ENCODE measurements around the gene PEAK3. TPM values are rescaled to one million over a fixed set of nuclear protein-coding genes. Genes with fewer than 3 reads are reported as not detected.

PEAK3 gene
- total RNA-seq, 1 experiment from 2014 or later = not detected

DNA sequence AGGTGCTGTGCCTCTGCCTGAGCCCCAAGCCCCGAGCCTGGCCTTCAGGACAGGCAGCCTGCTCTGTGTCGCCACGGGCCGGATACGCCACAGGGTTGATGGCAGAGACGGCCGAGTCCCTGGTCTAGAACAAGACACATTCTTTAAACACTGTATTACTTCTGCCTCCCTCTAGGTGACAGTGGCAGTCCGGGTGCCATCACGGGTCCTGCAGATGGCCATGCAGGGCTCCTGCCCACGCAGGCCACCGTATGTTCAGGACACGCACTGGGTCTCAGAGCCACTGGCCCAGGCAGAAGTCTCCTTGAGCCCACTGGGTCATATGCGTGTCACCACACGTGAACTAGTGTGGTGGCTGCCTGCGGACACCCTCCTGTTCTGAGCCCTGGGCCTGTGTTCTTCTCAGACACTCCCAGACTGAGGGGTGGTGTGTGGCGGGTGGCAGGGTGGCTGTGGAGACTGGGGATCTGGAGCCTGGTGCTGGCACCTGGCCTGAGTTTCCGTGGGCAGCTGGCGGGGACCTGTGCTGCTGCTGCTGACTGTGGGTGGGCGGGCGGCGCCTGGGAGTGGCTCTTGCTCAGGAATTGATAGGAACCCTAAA is 50.3 kb downstream of the PEAK3 start:
- BruUV-seq (replicated peaks) = no TSS peak
- H3K4me3 Mint-ChIP-seq (ENCODE audit: unreplicated experiment) = no peak overlapping the region
- TF ChIP-seq, protein P1, sequence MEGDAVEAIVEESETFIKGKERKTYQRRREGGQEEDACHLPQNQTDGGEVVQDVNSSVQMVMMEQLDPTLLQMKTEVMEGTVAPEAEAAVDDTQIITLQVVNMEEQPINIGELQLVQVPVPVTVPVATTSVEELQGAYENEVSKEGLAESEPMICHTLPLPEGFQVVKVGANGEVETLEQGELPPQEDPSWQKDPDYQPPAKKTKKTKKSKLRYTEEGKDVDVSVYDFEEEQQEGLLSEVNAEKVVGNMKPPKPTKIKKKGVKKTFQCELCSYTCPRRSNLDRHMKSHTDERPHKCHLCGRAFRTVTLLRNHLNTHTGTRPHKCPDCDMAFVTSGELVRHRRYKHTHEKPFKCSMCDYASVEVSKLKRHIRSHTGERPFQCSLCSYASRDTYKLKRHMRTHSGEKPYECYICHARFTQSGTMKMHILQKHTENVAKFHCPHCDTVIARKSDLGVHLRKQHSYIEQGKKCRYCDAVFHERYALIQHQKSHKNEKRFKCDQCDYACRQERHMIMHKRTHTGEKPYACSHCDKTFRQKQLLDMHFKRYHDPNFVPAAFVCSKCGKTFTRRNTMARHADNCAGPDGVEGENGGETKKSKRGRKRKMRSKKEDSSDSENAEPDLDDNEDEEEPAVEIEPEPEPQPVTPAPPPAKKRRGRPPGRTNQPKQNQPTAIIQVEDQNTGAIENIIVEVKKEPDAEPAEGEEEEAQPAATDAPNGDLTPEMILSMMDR (IDR thresholded peaks at IDR 0.05; ENCODE audit: unreplicated experiment) = no peak
- no peaks in the 10 kb centered on the region for H3K9me3 Mint-ChIP-seq (ENCODE audit: unreplicated experiment)
- intact Hi-C loops (cut with micrococcal nuclease) = no loop called here
- peaks cover 4% of the 10 kb centered on the region for H3K4me1 Mint-ChIP-seq (ENCODE audit: insufficient read depth, unreplicated experiment)
- no peaks in the 10 kb centered on the region for H3K27me3 Mint-ChIP-seq (ENCODE audit: insufficient read depth, unreplicated experiment)
- peaks cover 46% of the 10 kb centered on the region for H3K36me3 Mint-ChIP-seq (ENCODE audit: insufficient read depth, unreplicated experiment)
- DNase-seq (ENCODE audit: unreplicated experiment) = no peak
- ChIA-PET CTCF (interaction anchor here (1.5 kb wide), 1 partner anchor 76 kb away, joined by 3 read pairs; no protein-coding TSS in a partner anchor), POLR2A (no interaction called here)
- H3K27ac Mint-ChIP-seq (ENCODE audit: low read depth, unreplicated experiment) = no peak overlapping the region

DNA sequence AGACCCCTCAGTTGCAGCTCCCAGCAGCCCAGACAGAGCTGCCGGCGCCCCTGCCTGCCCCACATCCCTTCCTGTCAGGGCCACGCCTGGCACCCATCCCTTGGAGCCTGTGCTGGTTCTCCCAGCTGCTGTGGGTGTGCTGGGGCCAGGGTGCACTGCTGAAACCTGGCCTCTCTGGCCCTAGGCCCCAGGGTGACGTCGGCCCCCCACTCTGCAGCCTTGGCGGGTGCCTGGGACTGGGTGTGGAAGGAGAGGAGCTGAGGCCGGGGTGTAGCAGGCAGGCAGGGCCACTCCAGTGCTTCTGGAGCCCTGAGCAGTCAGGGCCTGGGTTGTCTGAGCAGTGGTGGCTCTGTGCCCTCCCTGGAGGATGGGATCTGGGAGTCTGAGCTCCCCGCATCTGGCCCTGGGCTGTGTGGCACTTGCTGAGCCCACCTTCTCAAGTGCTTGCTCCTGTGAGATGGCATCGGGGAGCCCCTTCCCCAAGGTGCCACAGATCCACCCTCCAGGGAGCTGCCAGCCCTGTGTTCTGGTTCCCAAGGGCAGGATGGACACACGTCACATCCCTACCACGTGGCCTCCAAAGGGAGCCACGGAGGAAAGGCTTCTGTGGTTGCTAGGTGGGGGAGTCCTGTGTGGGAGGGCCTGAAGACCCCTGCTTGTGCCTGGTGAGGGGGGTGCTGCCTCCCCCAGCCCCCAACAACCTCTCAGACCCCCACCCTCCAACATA is 51.0 kb downstream of the PEAK3 start:
- Mint-ChIP-seq H3K4me3 (ENCODE audit: unreplicated experiment) (no peak overlapping the region), H3K4me1 (ENCODE audit: insufficient read depth, unreplicated experiment) (peaks cover 4% of the 10 kb centered on the region), H3K27me3 (ENCODE audit: insufficient read depth, unreplicated experiment) (no peaks in the 10 kb centered on the region), H3K27ac (ENCODE audit: low read depth, unreplicated experiment) (peak overlapping the region; percentile 81), H3K9me3 (ENCODE audit: unreplicated experiment) (no peaks in the 10 kb centered on the region), H3K36me3 (ENCODE audit: insufficient read depth, unreplicated experiment) (peaks cover 42% of the 10 kb centered on the region)
- ChIA-PET POLR2A (interaction anchor here (0.5 to 1.5 kb wide), 4 partner anchors 8 to 142 kb away, joined by 3 to 5 read pairs (median 3); no protein-coding TSS in a partner anchor), CTCF (no interaction called here)
- BruUV-seq (replicated peaks) = no TSS peak
- intact Hi-C loops (cut with micrococcal nuclease) = no loop called here
- TF ChIP-seq, protein P1 (IDR thresholded peaks at IDR 0.05; ENCODE audit: unreplicated experiment) = no peak
- no peak for DNase-seq (ENCODE audit: unreplicated experiment)

DNA sequence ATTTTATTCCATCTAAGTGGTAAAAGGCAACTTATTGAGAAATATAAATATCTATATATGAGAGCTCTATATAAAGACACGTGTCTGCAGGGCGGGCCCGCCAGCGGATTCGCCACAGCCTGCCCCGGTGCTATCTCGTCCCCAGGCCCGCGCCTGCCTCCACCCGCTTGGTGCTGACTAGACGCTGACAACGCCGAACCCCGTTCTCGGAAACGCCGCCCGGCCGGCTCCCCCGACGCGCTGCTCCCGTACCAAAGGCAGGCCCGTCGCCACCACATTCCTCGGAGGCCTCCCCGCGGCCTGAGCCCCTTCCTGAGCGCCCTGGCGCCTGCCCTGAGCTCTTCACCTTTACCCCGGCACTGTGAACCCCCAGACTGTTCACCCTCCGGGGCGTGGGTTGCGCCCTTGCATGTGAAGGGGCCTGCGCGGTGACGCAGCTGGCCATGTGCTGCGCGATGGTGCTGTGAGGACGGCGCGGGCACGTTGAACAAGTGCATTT is 51.9 kb downstream of the PEAK3 start:
- Mint-ChIP-seq H3K4me1 (ENCODE audit: insufficient read depth, unreplicated experiment) (peaks cover 4% of the 10 kb centered on the region), H3K36me3 (ENCODE audit: insufficient read depth, unreplicated experiment) (peaks cover 51% of the 10 kb centered on the region), H3K27me3 (ENCODE audit: insufficient read depth, unreplicated experiment) (no peaks in the 10 kb centered on the region), H3K4me3 (ENCODE audit: unreplicated experiment) (no peak overlapping the region), H3K9me3 (ENCODE audit: unreplicated experiment) (no peaks in the 10 kb centered on the region), H3K27ac (ENCODE audit: low read depth, unreplicated experiment) (no peak overlapping the region)
- CTCF ChIA-PET = interaction anchor here (1.1 kb wide), 1 partner anchor 14 kb away, joined by 3 read pairs; no protein-coding TSS in a partner anchor
- no TSS peak for BruUV-seq (replicated peaks)
- POLR2A ChIA-PET = interaction anchor here (0.8 to 1.5 kb wide), 3 partner anchors 9 to 143 kb away, joined by 3 to 5 read pairs (median 3); no protein-coding TSS in a partner anchor
- intact Hi-C loops (cut with micrococcal nuclease) = no loop called here
- DNase-seq (ENCODE audit: unreplicated experiment) = no peak
- TF ChIP-seq, protein P1 (IDR thresholded peaks at IDR 0.05; ENCODE audit: unreplicated experiment) = no peak
